ENCODE results near the gene ZNF804B.
A peak's percentile ranks its signal among the peaks of the same experiment; 100 is the strongest.

The ZNF804B gene

DNA sequence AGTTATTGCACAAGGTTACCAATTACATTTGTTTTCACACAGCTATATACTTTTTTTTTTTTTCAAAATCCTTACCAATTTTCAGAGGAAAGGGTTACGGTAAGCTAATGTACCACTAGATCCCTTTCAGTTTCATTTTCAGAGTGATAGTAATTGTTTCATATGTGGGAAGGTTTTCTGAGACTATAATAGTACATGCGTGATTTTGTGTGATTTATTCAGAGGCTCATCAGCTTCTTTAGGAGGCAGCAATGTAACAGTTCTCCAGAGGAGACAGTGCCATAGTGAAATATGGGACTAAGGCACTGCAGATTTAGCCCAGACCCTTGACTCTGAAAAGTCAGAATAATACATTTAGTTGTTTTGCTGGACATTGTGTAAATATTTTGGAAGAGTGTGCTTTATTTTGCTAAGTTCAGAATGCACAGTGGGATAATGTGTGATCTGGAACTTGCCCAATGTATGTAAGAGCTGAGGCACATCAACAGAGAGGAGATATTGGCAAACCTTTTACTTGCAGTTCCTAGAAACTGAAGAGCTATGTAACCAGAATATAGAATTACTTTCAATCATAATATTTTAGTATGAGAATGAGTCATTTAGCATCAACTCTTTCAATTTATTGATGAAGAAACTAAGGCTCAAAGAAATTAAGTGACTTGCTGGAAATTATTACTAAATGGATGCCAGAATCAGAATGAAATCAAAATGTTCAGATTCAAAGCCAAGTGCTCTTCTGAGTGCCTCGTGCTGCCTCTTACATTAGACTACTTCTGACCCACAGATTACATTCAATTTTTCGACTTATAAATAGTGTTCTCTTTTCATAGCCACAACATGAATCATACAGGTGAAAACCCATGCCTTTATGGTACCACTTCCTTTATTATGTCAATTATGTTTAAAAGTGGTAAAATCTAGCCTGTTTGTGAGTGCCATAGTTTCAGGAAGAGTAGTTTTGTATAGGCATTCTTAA lies 243.8 kb downstream of the ZNF804B start:
- TF ChIP-seq POU2F2 (IDR thresholded peaks at IDR 0.05; ENCODE audit: low read depth, low read length) (no peak), PAX5 (IDR thresholded peaks at IDR 0.05; ENCODE audit: insufficient read depth, low read length, severe bottlenecking) (no peak), SPI1 (IDR thresholded peaks at IDR 0.05; ENCODE audit: low read depth, low read length) (peak; percentile 80), TAF1 (IDR thresholded peaks at IDR 0.05; ENCODE audit: low read depth, low read length) (no peak)
- FAIRE-seq (peak; percentile 20), DNase-seq (ENCODE audit: insufficient read length, low spot score) (no peak)

DNA sequence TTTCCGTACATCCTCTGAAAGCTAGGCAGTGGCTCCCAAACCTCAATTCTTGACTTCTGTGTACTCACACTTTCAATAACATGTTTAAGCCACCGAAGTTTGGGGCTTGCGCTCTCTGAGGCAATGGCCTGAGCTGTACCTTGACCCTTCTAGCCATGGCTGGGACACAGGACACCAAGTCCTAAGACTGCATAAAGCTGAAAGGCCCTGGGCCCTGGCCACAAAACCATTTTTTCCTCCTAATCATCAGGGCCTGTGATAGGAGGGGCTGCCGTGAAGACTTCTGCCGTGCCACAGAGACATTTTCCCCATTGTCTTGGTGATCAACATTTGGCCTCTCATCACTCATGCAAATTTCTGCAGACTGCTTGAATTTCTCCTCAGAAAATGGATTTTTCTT lies 252.5 kb downstream of the ZNF804B start:
- no peak for DNase-seq (ENCODE audit: insufficient read length, low spot score)
- no peak for FAIRE-seq
- TF ChIP-seq POLR2A (IDR thresholded peaks at IDR 0.05; ENCODE audit: low read depth, low read length) (no peak), TAF1 (IDR thresholded peaks at IDR 0.05; ENCODE audit: low read depth, low read length) (no peak), POU2F2 (IDR thresholded peaks at IDR 0.05; ENCODE audit: low read depth, low read length) (no peak), POLR2AphosphoS5 (IDR thresholded peaks at IDR 0.05; ENCODE audit: low read depth, low read length) (no peak), PAX5 (IDR thresholded peaks at IDR 0.05; ENCODE audit: insufficient read depth, low read length, severe bottlenecking) (no peak), SPI1 (IDR thresholded peaks at IDR 0.05; ENCODE audit: low read depth, low read length) (no peak)

DNA sequence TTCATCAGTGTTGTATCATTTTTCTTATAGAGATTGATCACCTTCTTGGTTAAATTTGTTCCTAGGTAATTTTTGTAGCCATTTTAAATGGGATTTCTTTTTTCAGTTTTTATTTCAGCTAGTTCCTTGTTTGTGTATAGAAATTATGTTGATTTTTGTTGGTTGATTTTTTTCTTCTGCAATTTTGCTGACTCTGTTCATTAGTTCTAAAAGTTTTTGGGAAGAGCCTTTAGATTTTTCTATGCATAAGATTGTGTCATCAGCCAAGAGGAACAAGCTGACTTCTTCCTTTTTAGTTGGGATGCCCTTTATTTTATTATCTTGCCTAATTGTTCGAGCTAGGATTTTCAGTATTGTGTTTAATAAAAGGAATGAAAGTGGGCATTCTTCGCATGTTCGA lies 258.2 kb downstream of the ZNF804B start:
- DNase-seq (ENCODE audit: insufficient read length, low spot score) (no peak), FAIRE-seq (no peak)
- TF ChIP-seq SPI1 (IDR thresholded peaks at IDR 0.05; ENCODE audit: low read depth, low read length): no peak

DNA sequence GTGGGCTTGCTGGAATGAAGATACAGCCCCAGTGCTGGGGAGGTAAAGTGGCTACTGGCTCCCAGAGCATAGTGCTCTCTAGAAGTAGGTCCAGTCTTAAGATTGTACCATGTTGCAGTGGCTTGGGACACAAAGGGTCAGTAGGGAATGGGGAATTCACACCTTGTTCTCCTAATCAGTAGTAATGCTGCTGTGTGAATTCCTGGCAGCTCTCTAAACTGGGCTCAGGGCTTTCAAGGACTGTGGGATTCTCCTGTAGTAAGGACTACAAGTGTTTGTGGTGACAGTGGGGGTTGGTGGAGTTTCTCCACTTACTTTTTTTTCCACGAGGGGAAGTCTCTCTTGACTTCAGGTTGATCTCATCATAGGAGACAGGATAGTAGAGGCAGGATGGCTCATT lies 262.2 kb downstream of the ZNF804B start:
- DNase-seq (ENCODE audit: insufficient read length, low spot score) (no peak), FAIRE-seq (no peak)
- TF ChIP-seq SPI1 (IDR thresholded peaks at IDR 0.05; ENCODE audit: low read depth, low read length) (no peak), TAF1 (IDR thresholded peaks at IDR 0.05; ENCODE audit: low read depth, low read length) (no peak), POLR2AphosphoS5 (IDR thresholded peaks at IDR 0.05; ENCODE audit: low read depth, low read length) (no peak), POLR2A (IDR thresholded peaks at IDR 0.05; ENCODE audit: low read depth, low read length) (no peak), POU2F2 (IDR thresholded peaks at IDR 0.05; ENCODE audit: low read depth, low read length) (no peak), PAX5 (IDR thresholded peaks at IDR 0.05; ENCODE audit: insufficient read depth, low read length, severe bottlenecking) (no peak)

DNA sequence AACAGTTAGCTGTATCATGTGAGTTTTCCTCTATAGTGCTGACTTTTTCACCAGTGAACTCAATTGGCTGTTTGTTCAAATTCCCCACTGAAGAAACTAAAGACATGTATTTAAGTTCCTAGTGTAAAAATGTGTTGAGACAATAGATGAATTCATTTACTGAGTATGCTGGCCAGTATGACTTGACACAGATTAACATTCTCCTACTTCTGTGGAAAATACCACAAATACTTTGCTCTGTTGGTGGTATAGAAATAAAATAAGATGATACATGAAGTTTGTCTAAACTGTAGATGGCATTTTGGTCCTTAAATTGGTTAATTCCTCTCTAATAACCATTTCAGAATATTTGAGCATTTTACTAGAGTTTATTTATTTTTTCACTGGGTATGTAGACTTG lies 263.7 kb downstream of the ZNF804B start:
- TF ChIP-seq SPI1 (IDR thresholded peaks at IDR 0.05; ENCODE audit: low read depth, low read length) (no peak), POLR2AphosphoS5 (IDR thresholded peaks at IDR 0.05; ENCODE audit: low read depth, low read length) (no peak), PAX5 (IDR thresholded peaks at IDR 0.05; ENCODE audit: insufficient read depth, low read length, severe bottlenecking) (no peak), TAF1 (IDR thresholded peaks at IDR 0.05; ENCODE audit: low read depth, low read length) (no peak), POU2F2 (IDR thresholded peaks at IDR 0.05; ENCODE audit: low read depth, low read length) (no peak), POLR2A (IDR thresholded peaks at IDR 0.05; ENCODE audit: low read depth, low read length) (no peak)
- DNase-seq (ENCODE audit: insufficient read length, low spot score) (no peak), FAIRE-seq (no peak)

DNA sequence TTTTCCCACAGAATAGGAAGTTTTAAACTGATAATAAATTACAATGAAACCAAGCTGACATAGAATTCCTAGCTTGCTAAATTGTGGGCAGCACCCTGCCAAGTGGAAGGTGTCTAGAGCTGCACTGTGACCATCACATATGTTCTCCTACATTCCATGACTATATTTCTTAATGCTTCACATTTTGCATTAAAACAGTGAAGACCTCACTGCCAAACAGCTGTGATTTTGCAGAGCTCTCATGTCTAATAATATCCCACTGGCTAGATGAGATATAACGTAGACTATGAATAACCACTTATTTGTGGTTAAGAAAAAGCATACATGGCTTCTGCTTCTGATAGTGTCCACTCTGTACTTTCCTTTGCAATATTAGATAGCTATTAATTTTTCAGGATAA lies 264.4 kb downstream of the ZNF804B start:
- FAIRE-seq (no peak), DNase-seq (ENCODE audit: insufficient read length, low spot score) (no peak)
- TF ChIP-seq POU2F2 (IDR thresholded peaks at IDR 0.05; ENCODE audit: low read depth, low read length): no peak
- TF ChIP-seq TAF1 (IDR thresholded peaks at IDR 0.05; ENCODE audit: low read depth, low read length): no peak

DNA sequence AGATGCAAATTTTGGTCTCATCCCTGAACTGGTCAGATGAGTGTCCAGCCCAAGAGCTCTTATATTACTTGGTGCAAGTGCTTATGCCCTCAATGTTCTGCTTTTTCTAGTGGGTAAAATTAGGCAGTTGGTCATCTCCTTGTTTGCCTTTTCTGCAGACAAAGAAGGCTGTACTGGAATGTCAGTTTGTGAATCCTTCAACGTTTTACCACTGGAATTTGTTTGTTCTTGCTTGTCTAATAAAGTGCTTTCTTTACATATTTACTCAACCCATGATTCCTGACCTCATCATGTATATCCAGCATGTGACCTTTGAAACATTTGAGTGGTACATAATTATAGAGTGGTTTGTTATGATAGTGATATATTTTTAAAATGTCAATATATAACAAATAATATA lies 268.3 kb downstream of the ZNF804B start:
- DNase-seq (ENCODE audit: insufficient read length, low spot score) (no peak), FAIRE-seq (no peak)
- TF ChIP-seq POLR2AphosphoS5 (IDR thresholded peaks at IDR 0.05; ENCODE audit: low read depth, low read length) (no peak), PAX5 (IDR thresholded peaks at IDR 0.05; ENCODE audit: insufficient read depth, low read length, severe bottlenecking) (no peak), POLR2A (IDR thresholded peaks at IDR 0.05; ENCODE audit: low read depth, low read length) (no peak), TAF1 (IDR thresholded peaks at IDR 0.05; ENCODE audit: low read depth, low read length) (no peak), POU2F2 (IDR thresholded peaks at IDR 0.05; ENCODE audit: low read depth, low read length) (no peak), SPI1 (IDR thresholded peaks at IDR 0.05; ENCODE audit: low read depth, low read length) (no peak)

DNA sequence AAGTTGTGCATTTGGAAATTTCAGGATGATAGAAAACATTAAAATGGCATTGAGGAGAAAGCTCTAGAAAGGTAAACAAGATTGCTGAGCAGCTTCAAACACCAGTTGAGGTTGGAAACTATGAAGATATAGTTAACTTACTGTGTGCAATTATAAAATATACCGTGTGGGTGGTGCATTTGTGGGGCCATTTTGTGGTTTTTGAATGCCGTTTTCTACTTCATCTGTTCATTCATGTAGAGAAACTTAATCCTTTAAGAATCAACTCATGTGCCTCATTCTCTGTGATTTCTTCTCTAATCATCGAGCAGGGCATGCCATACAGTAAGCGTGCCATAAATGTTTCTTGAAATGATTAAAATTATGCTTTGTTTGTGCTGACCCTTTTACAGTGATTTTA lies 268.8 kb downstream of the ZNF804B start:
- no peak for DNase-seq (ENCODE audit: insufficient read length, low spot score)
- TF ChIP-seq PAX5 (IDR thresholded peaks at IDR 0.05; ENCODE audit: insufficient read depth, low read length, severe bottlenecking) (no peak), POLR2AphosphoS5 (IDR thresholded peaks at IDR 0.05; ENCODE audit: low read depth, low read length) (no peak), SPI1 (IDR thresholded peaks at IDR 0.05; ENCODE audit: low read depth, low read length) (no peak), POLR2A (IDR thresholded peaks at IDR 0.05; ENCODE audit: low read depth, low read length) (no peak), POU2F2 (IDR thresholded peaks at IDR 0.05; ENCODE audit: low read depth, low read length) (no peak), TAF1 (IDR thresholded peaks at IDR 0.05; ENCODE audit: low read depth, low read length) (no peak)
- FAIRE-seq: no peak

DNA sequence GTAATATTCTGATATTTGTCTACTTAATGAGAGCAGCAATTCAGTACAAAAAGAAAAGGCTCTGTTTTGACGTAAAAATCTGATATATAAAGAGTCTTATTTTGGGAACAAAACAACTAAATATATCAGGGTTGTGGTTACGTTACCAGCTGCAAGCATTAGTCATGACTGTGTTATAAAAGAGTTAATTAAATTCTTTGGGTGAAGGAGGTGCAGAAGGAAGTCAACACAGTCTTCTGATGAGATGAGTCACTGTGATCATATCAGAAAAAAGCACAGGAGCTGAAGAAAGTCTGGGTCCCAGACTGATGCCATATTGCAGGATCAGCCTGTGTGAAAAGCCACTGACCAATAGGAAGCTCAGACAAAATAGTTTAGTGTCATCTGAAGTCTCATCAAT lies 270.4 kb downstream of the ZNF804B start:
- no peak for FAIRE-seq
- DNase-seq (ENCODE audit: insufficient read length, low spot score): no peak
- TF ChIP-seq POLR2AphosphoS5 (IDR thresholded peaks at IDR 0.05; ENCODE audit: low read depth, low read length) (no peak), SPI1 (IDR thresholded peaks at IDR 0.05; ENCODE audit: low read depth, low read length) (no peak), POLR2A (IDR thresholded peaks at IDR 0.05; ENCODE audit: low read depth, low read length) (no peak), TAF1 (IDR thresholded peaks at IDR 0.05; ENCODE audit: low read depth, low read length) (no peak), PAX5 (IDR thresholded peaks at IDR 0.05; ENCODE audit: insufficient read depth, low read length, severe bottlenecking) (no peak), POU2F2 (IDR thresholded peaks at IDR 0.05; ENCODE audit: low read depth, low read length) (no peak)

DNA sequence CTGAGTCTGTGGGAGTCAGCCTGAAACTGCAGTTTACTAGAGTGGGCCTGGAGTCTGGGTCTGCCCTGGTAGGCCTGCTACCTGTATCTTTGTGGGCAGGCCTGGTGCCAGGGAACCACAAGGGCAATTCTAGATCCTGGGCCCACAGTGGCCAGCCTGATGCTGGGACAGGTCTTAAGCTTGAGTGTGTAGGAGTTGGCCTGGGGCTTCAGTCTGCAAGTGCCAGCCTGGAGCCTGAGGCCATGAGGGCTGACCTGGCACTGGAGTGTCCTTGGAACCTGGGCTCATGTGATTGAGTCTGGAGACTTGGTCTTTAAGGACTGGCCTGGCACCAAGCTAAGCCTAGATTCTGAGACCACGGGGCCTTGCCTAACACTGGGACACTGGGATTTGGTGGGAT lies 281.7 kb downstream of the ZNF804B start:
- no peak for TF ChIP-seq POLR2A (IDR thresholded peaks at IDR 0.05; ENCODE audit: low read depth, low read length)
- no peak for TF ChIP-seq SPI1 (IDR thresholded peaks at IDR 0.05; ENCODE audit: low read depth, low read length)
- no peak for TF ChIP-seq TAF1 (IDR thresholded peaks at IDR 0.05; ENCODE audit: low read depth, low read length)
- TF ChIP-seq POLR2AphosphoS5 (IDR thresholded peaks at IDR 0.05; ENCODE audit: low read depth, low read length): no peak
- TF ChIP-seq POU2F2 (IDR thresholded peaks at IDR 0.05; ENCODE audit: low read depth, low read length): no peak
- TF ChIP-seq PAX5 (IDR thresholded peaks at IDR 0.05; ENCODE audit: insufficient read depth, low read length, severe bottlenecking): no peak
- DNase-seq (ENCODE audit: insufficient read length, low spot score): no peak
- FAIRE-seq: no peak

Measured in GM12891 (cell line).